HEK293 (cell line): Measurements from ENCODE around the gene PEX6.

Experiments used
- GLI2 ChIP-seq: fragments of 450-650 bp; formaldehyde crosslinking; IDR thresholded peaks from 2 replicates; pipeline ENCODE4; 2017; ENCODE audit warnings: missing biosample characterization, missing genetic modification characterization, low read depth, borderline replicate concordance
- KLF8 ChIP-seq: fragments of 450-650 bp; formaldehyde crosslinking; IDR thresholded peaks from 2 replicates; pipeline ENCODE4 v1.5.1; 2016; ENCODE audit warnings: missing biosample characterization, missing genetic modification characterization
- KLF9 ChIP-seq: fragments of 450-650 bp; formaldehyde crosslinking; IDR thresholded peaks from 2 replicates; pipeline ENCODE4 v1.5.1; 2016; ENCODE audit warnings: missing biosample characterization, missing genetic modification characterization, low read depth
- MYNN ChIP-seq: fragments of 450-650 bp; formaldehyde crosslinking; IDR thresholded peaks from 2 replicates; pipeline ENCODE4 v1.5.1; 2016; ENCODE audit warnings: missing biosample characterization, missing genetic modification characterization, borderline replicate concordance
- OSR2 ChIP-seq: fragments of 450-650 bp; formaldehyde crosslinking; IDR thresholded peaks from 2 replicates; pipeline ENCODE4 v1.5.1; 2016; ENCODE audit warnings: missing biosample characterization, missing genetic modification characterization
- SP2 ChIP-seq: fragments of 450-650 bp; formaldehyde crosslinking; IDR thresholded peaks from 2 replicates; pipeline ENCODE4 v1.5.1; 2016; ENCODE audit warnings: missing biosample characterization, missing genetic modification characterization
- SP7 ChIP-seq: fragments of 450-650 bp; formaldehyde crosslinking; IDR thresholded peaks from 2 replicates; pipeline ENCODE4 v1.5.1; 2016; ENCODE audit warnings: missing biosample characterization, missing genetic modification characterization
- ZBTB17 ChIP-seq: fragments of 450-650 bp; formaldehyde crosslinking; IDR thresholded peaks from 2 replicates; pipeline ENCODE4 v1.5.1; 2016; ENCODE audit warnings: missing biosample characterization, missing genetic modification characterization
- ZBTB48 ChIP-seq: fragments of 450-650 bp; formaldehyde crosslinking; IDR thresholded peaks from 2 replicates; pipeline ENCODE4 v1.5.1; 2016; ENCODE audit warnings: missing biosample characterization, missing genetic modification characterization
- ZBTB8A ChIP-seq: fragments of 450-650 bp; formaldehyde crosslinking; IDR thresholded peaks from 2 replicates; pipeline ENCODE4 v1.5.1; 2016; ENCODE audit warnings: missing biosample characterization, missing genetic modification characterization
- ZEB2 ChIP-seq: fragments of 450-650 bp; formaldehyde crosslinking; IDR thresholded peaks from 2 replicates; pipeline ENCODE4 v1.5.1; 2016; ENCODE audit warnings: missing biosample characterization, missing genetic modification characterization
- ZFHX2 ChIP-seq: fragments of 450-650 bp; formaldehyde crosslinking; conservative IDR thresholded peaks from 2 replicates; pipeline ENCODE4 v1.5.1; 2016; ENCODE audit warnings: missing biosample characterization, missing genetic modification characterization
- ZNF148 ChIP-seq: fragments of 450-650 bp; formaldehyde crosslinking; IDR thresholded peaks from 2 replicates; pipeline ENCODE4 v1.5.0; 2017; ENCODE audit warnings: missing biosample characterization, missing genetic modification characterization, borderline replicate concordance
- ZNF157 ChIP-seq: fragments of 450-650 bp; formaldehyde crosslinking; IDR thresholded peaks from 2 replicates; pipeline ENCODE4 v1.5.1; 2016; ENCODE audit warnings: missing biosample characterization, missing genetic modification characterization
- ZNF174 ChIP-seq: fragments of 450-650 bp; formaldehyde crosslinking; IDR thresholded peaks from 2 replicates; pipeline ENCODE4 v1.5.0; 2017; ENCODE audit warnings: missing biosample characterization, mild to moderate bottlenecking, missing genetic modification characterization
- ZNF449 ChIP-seq: fragments of 450-650 bp; formaldehyde crosslinking; IDR thresholded peaks from 2 replicates; pipeline ENCODE4 v1.5.1; 2017; ENCODE audit warnings: missing biosample characterization, mild to moderate bottlenecking, missing genetic modification characterization, moderate library complexity
- ZNF48 ChIP-seq: fragments of 450-650 bp; formaldehyde crosslinking; IDR thresholded peaks from 2 replicates; pipeline ENCODE4 v1.5.1; 2016; ENCODE audit warnings: missing biosample characterization, missing genetic modification characterization
- ZNF488 ChIP-seq: fragments of 450-650 bp; formaldehyde crosslinking; IDR thresholded peaks from 2 replicates; pipeline ENCODE4 v1.5.1; 2016; ENCODE audit warnings: missing biosample characterization, missing genetic modification characterization
- ZNF585B ChIP-seq: fragments of 450-650 bp; formaldehyde crosslinking; IDR thresholded peaks from 2 replicates; pipeline ENCODE4 v1.5.1; 2016; ENCODE audit warnings: missing biosample characterization, missing genetic modification characterization
- ZNF600 ChIP-seq: fragments of 450-650 bp; formaldehyde crosslinking; IDR thresholded peaks from 2 replicates; pipeline ENCODE4 v1.5.1; 2016; ENCODE audit warnings: missing biosample characterization, missing genetic modification characterization
- ZNF658 ChIP-seq: fragments of 450-650 bp; formaldehyde crosslinking; IDR thresholded peaks from 2 replicates; pipeline ENCODE4; 2016; ENCODE audit warnings: missing biosample characterization, missing genetic modification characterization
- ZNF768 ChIP-seq: fragments of 450-650 bp; formaldehyde crosslinking; IDR thresholded peaks from 2 replicates; pipeline ENCODE4 v1.5.1; 2018; ENCODE audit warnings: missing biosample characterization, mild to moderate bottlenecking, missing genetic modification characterization
- ZNF792 ChIP-seq: fragments of 450-650 bp; formaldehyde crosslinking; IDR thresholded peaks from 2 replicates; pipeline ENCODE4 v1.5.1; 2016; ENCODE audit warnings: missing biosample characterization, missing genetic modification characterization
- ZNF837 ChIP-seq: fragments of 450-650 bp; formaldehyde crosslinking; IDR thresholded peaks from 2 replicates; pipeline ENCODE4 v1.5.1; 2016; ENCODE audit warnings: missing biosample characterization, missing genetic modification characterization
- ZNF843 ChIP-seq: fragments of 450-650 bp; formaldehyde crosslinking; IDR thresholded peaks from 2 replicates; pipeline ENCODE4 v1.5.1; 2016; ENCODE audit warnings: missing biosample characterization, missing genetic modification characterization
- TF ChIP-seq, protein P1 (sequence below): fragments of 450-650 bp; formaldehyde crosslinking; IDR thresholded peaks from 2 replicates; pipeline ENCODE4 v1.5.1; 2017; ENCODE audit warnings: missing biosample characterization, missing genetic modification characterization
- TF ChIP-seq, protein P2 (sequence below): fragments of 450-650 bp; formaldehyde crosslinking; IDR thresholded peaks from 2 replicates; pipeline ENCODE4 v1.5.1; 2017; ENCODE audit warnings: missing biosample characterization, missing genetic modification characterization
- TF ChIP-seq, protein P3 (sequence below): fragments of 450-650 bp; formaldehyde crosslinking; IDR thresholded peaks from 2 replicates; pipeline ENCODE4 v1.5.1; 2016; ENCODE audit warnings: missing biosample characterization, missing genetic modification characterization
- TF ChIP-seq, protein P4 (sequence below): fragments of 450-650 bp; formaldehyde crosslinking; IDR thresholded peaks from 2 replicates; pipeline ENCODE4 v1.5.1; 2016; ENCODE audit warnings: missing biosample characterization, missing genetic modification characterization

PEX6 gene

GRCh38 chr6:43013843-43014433, 35.0 kb upstream of the PEX6 start, which contains the start of the genes KLHDC3 and MEA1 (continued):
- TF ChIP-seq ZNF768 (tag by site-specific recombination) (no peak), GLI2 (tag by site-specific recombination) (no peak), ZNF48 (tag by site-specific recombination) (no peak), ZNF600 (tag by site-specific recombination) (peak; percentile 47; the same call in 1 of the 2 replicates), OSR2 (no peak), SP2 (tag by site-specific recombination) (peak; percentile 94), ZNF174 (no peak), ZNF585B (no peak), SP7 (tag by site-specific recombination) (peak; percentile 45; the same call in 1 of the 2 replicates), ZNF488 (tag by site-specific recombination) (no peak), ZNF658 (no peak), ZFHX2 (tag by site-specific recombination) (peak; percentile 69; the same call in 1 of the 2 replicates), ZNF843 (no peak), ZNF792 (tag by site-specific recombination) (no peak), KLF9 (no peak; the same call in 1 of the 2 replicates), ZBTB17 (tag by site-specific recombination) (peak; percentile 95), ZEB2 (peak; percentile 77; the same call in 1 of the 2 replicates), KLF8 (tag by site-specific recombination) (peak; percentile 47; the same call in 1 of the 2 replicates), MYNN (no peak), ZNF837 (no peak), ZBTB48 (tag by site-specific recombination) (no peak), ZNF449 (tag by site-specific recombination) (peak; percentile 94), ZBTB8A (tag by site-specific recombination) (peak; percentile 73), ZNF157 (no peak), ZNF148 (tag by site-specific recombination) (no peak)
- TF ChIP-seq, protein P1, sequence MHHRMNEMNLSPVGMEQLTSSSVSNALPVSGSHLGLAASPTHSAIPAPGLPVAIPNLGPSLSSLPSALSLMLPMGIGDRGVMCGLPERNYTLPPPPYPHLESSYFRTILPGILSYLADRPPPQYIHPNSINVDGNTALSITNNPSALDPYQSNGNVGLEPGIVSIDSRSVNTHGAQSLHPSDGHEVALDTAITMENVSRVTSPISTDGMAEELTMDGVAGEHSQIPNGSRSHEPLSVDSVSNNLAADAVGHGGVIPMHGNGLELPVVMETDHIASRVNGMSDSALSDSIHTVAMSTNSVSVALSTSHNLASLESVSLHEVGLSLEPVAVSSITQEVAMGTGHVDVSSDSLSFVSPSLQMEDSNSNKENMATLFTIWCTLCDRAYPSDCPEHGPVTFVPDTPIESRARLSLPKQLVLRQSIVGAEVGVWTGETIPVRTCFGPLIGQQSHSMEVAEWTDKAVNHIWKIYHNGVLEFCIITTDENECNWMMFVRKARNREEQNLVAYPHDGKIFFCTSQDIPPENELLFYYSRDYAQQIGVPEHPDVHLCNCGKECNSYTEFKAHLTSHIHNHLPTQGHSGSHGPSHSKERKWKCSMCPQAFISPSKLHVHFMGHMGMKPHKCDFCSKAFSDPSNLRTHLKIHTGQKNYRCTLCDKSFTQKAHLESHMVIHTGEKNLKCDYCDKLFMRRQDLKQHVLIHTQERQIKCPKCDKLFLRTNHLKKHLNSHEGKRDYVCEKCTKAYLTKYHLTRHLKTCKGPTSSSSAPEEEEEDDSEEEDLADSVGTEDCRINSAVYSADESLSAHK: no peak
- TF ChIP-seq, protein P2, sequence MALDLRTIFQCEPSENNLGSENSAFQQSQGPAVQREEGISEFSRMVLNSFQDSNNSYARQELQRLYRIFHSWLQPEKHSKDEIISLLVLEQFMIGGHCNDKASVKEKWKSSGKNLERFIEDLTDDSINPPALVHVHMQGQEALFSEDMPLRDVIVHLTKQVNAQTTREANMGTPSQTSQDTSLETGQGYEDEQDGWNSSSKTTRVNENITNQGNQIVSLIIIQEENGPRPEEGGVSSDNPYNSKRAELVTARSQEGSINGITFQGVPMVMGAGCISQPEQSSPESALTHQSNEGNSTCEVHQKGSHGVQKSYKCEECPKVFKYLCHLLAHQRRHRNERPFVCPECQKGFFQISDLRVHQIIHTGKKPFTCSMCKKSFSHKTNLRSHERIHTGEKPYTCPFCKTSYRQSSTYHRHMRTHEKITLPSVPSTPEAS (tag by site-specific recombination): no peak
- TF ChIP-seq, protein P3, sequence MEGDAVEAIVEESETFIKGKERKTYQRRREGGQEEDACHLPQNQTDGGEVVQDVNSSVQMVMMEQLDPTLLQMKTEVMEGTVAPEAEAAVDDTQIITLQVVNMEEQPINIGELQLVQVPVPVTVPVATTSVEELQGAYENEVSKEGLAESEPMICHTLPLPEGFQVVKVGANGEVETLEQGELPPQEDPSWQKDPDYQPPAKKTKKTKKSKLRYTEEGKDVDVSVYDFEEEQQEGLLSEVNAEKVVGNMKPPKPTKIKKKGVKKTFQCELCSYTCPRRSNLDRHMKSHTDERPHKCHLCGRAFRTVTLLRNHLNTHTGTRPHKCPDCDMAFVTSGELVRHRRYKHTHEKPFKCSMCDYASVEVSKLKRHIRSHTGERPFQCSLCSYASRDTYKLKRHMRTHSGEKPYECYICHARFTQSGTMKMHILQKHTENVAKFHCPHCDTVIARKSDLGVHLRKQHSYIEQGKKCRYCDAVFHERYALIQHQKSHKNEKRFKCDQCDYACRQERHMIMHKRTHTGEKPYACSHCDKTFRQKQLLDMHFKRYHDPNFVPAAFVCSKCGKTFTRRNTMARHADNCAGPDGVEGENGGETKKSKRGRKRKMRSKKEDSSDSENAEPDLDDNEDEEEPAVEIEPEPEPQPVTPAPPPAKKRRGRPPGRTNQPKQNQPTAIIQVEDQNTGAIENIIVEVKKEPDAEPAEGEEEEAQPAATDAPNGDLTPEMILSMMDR: no peak
- TF ChIP-seq, protein P4, sequence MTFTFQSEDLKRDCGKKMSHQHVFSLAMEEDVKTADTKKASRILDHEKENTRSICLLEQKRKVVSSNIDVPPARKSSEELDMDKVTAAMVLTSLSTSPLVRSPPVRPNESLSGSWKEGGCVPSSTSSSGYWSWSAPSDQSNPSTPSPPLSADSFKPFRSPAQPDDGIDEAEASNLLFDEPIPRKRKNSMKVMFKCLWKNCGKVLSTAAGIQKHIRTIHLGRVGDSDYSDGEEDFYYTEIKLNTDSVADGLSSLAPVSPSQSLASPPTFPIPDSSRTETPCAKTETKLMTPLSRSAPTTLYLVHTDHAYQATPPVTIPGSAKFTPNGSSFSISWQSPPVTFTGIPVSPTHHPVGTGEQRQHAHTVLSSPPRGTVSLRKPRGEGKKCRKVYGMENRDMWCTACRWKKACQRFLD: no peak
